NCI-H187 (cell line): ENCODE data around the gene UGT1A7.

Experiments used
- DNase-seq, 2 experiments: peaks; one replicate each; lab custom pipeline; 2025; lab: John Stamatoyannopoulos, UW

Gene UGT1A7

DNA sequence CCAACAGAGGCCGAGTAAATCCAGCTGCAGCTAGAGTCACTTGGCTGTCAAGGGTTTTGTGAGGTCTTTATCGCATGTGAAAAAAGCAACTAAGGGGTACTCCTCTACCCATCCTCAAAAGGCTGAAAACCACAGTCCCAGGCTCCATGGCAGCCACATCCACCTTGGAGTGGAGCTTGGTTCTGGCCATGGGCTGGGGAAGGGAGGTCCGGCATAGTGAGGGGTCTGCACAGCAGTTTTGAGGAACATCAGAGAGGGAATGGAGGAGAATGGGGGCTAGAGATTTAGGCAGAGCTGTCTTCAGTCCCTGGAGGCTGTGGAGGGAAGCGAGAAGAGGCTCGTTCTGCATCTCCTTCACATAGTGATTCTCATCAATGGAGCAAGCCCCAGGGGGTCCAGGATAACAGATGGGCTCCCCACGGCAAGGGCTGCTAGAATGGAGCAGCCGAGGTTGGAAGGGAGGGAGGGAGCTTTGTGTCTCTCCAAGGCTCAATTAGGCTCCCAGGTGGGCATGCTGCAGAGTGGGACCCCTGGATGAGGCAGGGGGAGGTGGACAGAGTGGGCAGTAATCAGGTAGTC lies 117.5 kb downstream of the UGT1A7 start:
- DNase-seq = no peak

DNA sequence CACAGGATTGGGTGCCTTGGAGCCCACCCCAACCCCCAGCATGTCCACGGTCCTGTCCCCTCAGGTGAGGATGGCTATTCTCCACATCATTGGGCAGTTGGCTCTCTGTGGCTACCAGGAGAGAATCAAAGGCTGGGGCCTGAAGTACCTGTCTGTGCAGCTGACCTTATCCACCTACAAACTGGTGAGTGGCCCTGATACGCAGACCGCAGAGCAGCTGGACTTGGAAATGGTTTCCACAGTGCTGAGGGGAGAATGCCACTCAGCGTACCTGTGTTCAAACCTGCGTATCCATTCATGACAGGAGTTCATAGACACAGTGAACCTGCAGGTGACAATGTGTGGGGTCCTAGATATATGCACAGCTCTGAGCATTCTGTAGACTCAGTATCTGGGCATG lies 118.0 kb downstream of the UGT1A7 start:
- DNase-seq = no peak

DNA sequence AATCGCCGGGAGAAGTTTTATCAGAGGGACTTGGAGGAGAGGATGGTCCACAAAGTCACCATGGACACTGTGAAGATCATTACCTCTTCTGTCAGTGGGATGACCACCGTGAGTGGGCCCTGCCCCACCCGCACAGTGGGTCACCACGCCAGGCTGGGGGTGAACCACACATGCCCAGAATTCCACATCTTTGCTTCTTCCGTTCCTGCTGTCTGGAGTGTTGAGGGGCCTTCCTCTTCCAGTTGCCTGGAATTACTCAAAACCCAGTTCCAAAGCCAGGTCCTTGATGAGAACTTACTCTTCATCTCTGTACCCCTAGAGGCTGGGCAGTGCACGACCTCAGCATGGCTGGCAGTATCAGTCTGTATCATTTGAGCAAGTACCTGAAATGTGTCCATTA lies 118.5 kb downstream of the UGT1A7 start:
- DNase-seq = no peak

DNA sequence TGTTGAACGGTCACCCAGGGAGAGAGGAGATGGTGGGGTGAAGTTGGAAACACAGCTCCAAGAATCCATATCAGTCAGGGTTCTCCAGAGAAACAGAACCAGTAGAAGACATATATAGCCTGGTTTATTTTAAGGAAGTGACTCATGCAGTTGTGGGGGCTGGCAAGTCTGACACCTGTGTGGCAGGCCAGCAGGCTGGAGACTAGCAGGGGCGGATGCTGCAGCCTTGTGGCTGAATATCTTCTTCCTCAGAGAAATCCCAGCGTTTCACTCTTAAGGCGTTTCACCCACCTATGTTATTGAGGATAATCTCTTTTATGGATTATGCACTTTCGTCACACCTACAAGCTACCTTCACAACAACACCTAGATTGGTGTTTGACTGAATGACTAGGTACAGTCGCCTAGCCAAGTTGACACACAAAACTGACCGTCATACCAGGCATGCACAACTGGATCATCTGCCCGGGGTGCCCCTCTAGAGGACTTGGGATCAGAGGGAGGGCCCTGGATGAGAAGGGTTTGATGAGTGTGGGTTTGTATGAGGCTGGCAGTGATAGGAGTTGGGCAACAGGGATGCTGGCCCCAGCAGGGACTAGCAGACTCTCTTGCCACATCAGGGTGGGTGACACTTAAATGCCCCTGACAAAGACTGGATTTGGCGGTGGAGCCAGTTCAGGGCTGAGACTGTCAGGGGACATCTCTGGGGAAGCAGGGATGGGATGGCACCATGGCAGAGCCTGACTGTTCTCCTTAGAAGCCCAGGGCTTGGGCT lies 119.8 kb downstream of the UGT1A7 start:
- no peak for DNase-seq

DNA sequence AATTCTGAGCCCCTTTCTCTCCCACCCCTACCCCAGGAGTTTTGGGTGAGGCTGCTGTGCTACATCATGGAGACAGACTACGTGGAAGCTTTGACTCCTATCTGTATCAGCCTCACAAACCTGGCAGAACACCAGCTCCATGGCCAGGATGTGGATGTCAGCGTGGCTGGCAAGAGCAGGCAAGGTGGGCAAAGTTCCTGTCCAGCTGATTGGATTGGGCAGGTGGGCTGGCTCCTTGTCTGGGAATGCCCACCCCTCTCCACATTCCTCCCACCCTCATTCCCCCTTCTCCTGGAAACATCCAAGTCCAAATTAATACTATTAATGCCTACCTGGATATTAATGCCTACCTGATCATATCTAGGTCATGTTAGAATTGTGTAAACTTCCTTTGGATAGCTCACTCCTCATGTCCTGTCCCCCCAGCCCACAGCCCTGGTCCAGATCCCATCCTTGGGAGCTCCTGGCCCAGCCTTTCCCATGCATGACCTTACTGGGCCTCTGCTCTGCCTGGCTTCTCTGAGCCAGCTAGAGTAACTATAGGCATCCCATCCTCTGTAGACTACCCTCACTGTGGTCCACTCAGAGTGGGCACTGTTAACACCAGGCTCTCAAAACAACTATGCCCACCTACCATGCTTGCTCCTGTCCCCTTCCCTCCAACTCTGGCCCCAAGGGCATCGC lies 120.6 kb downstream of the UGT1A7 start:
- DNase-seq = no peak

DNA sequence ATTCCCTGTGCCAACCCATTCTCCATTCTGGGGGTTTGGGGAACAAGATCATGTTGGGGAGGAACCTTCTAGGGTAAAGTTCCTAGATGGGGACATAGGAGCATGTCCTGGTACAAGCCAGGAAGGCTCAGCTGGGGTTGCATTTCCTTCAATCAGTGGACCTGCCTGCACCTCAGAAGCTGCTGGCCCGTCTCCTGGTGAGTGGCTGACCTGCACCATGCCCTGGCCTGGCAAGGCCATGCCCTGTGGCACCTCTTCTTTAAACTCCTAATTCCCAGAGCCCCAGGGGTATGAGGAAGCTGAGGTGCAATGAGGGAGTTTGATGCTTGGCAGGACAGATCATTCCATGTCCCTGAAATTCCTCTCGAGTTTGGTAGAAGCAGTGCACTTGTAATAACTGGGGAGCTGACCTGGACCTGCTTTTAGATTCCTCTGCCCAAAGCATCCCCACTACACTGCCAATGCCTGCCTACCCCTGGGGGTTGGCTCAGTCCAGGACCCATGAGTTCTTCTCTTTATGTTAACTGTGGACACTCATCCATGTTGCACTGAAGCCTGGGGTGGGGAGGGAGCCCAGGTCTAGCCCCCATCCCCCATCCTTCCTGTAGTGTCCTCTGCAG lies 121.7 kb downstream of the UGT1A7 start:
- DNase-seq = no peak

DNA sequence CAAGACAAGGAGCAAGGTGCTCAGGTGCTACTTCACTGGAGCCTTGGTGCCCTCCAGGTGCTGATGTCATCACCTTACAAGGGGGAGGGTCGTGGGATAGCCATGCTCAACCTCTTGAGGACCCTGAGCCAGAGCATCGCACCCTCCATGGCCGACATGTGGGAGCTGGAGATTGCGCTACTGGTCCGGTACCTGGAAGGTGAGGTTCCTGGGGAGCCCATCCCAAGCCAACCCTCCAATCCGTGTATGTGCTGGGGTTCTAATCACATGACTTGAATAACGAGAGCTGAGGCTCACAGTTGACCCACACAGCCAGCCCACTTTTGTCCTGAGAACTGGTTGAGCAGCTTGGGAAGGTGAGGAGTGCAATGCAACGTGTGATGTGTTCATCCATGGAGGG lies 122.3 kb downstream of the UGT1A7 start:
- DNase-seq = no peak

DNA sequence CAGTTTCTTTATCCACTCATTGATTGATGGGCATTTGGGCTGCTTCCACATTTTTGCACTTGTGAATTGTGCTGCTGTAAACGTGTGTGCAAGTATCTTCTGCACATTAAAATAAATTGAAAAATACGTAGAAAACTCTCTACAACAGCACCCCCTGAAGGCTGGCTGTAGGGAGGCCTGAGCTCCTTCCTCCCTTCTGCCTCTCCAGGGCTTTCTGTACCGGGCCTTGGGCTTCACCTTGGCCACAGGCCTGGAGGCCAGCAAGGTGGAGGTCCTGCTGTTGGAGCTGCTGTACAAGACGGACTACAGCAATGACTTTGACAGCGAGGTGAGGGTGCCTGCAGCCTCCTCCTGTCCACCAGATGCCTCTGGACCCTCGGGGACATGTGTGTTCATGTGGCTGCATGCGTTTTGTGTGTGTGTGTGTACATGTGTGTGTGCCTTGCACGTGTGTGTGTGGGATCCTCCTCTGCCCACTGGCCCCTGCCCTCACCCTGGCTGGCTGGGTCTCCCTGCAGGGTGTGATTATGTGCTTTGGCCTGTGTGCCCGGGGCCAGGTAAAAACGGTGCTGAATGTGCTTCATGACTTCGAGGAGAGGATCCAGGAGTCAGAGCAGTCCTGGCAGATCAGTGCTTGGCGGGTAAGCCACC lies 125.6 kb downstream of the UGT1A7 start:
- DNase-seq = no peak

DNA sequence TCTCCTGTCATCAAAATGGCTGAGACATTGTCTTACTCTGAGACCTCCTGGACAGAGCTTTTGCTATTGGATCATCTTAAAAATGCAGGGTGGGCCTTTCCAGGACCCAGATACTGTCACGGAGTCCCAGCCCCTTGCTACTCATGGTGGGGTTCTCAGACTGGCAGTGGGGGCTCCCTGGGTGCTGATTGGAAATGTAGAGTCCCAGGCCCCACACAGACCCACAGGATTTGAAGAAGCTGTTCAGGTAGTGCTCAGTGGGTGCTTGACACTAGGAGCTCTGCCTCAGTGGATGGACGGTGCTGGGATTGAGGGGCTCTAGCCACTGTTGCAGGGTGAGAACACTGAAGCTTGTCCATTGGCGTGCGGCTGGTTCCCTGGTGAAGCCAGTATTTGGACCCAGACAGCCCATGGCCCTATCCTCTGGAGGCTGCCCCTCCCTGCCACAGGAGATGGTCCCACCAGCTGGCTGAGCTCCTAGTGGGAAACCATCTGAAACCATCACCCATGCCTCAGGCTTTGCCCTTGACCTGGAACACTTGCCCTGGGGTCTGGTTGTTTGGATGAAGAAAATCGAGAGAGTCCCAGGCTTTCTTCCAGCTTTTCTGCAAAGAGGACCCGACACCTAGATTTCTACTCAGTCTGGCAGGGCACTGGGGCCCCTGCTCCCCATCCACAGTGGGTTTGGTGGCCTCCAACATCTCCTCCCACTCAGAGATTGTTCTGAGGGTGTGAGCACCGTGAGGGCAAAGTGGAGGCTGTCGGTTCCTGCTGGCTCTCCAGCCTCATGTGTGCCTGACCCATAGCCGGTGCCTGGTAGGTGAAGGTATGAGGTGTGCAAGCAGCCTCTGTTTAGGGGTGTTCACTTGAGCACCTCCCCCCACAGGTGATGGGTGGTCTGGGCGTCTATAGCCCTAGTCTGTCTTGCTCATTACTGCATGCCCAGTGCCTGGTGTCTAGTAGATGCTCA lies 126.5 kb downstream of the UGT1A7 start:
- DNase-seq = no peak

DNA sequence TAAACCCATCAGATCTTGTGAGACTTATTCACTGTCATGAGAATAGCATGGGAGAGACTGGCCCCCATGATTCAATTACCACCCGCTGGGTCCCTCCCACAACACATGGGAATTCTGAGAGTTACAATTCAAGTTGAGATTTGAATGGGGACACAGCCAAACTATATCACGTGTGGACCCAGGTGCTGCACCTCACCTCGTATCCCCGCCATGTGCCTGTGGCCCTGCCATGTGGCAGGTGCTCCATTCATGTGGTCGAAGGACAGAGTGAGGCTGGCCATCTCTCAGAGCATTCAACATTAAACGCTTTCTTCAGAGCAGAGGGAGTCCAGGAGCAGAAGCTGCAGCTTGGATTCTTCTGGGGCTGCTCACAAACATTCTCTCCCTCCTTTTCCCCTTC lies 128.7 kb downstream of the UGT1A7 start:
- no peak for DNase-seq

DNA sequence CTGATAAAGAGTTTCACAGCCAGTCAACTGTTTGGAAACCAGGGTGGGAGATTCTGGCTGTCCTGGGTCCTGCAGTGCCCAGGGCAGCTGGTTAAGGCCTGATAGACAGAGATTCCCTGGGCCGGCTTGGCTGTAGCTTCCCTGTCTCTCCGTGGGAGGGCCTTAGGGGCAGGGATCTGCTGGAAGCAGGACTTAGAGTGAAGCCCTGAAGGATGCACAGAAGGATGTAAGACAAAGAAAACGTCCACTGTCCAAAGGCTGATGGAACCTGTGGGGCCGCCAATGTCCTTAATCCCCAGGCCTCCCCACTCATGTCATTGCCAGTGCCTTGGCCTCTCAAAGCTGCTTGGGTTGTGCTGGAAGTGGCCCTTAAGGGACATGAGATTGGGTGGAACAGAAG lies 129.4 kb downstream of the UGT1A7 start:
- no peak for DNase-seq

DNA sequence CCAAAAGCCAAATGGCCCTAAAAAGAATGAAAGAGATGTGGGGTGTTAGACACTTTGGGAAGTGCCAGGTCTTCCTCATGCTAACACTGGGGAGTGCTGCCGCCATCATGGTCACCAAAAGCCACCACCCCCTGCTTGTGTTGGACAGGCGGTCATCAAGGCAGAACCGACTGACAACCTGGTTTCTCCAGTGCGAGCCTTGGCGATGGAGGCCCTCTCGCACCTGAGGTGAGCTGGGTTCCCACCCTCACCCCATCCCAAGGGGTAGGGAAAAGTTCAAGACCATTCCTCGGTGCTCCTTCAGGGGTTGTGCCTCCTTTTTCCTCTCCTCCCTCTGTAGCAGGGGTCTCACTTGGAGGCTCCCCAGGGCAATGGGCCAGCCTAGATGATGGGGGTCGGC lies 130.0 kb downstream of the UGT1A7 start:
- DNase-seq = no peak

DNA sequence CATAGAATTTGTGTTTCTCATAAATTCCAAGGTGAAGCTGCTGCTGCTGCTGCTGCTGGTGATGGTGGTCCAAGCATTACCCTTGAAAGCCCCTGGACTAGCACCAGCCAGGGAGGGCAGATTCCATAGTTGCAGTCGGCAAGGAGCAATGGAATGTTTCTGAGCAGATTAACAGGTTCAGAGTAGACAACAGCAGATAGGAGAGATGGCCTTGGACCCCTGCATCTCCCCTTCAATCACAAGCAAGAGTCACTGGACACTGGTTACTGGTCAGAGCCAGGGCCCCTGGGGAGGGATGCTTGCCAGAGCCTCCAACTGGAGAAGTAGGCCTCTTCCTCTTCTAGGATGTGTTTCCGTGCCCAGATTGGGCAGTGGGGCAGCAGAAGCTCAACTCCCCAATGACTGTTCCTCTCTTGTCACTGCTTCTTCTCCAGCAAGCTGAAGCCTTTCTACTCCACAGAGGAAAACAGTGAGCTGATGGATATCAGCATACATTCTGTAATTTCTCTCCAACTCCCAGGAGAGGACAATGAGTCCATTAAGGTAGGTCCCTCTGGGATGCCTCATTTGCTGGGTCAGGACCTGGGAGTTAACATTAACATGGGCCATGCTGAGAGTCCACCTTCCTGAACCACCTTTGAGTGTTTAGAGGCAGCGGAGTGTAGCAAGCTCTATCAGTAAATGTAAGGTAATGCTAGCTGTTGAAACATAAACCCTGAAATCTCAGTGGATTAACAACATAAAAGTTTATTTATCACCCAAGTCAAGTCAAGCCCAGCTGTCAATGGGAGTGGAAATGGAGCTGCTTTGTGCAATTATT lies 131.7 kb downstream of the UGT1A7 start:
- DNase-seq = no peak

DNA sequence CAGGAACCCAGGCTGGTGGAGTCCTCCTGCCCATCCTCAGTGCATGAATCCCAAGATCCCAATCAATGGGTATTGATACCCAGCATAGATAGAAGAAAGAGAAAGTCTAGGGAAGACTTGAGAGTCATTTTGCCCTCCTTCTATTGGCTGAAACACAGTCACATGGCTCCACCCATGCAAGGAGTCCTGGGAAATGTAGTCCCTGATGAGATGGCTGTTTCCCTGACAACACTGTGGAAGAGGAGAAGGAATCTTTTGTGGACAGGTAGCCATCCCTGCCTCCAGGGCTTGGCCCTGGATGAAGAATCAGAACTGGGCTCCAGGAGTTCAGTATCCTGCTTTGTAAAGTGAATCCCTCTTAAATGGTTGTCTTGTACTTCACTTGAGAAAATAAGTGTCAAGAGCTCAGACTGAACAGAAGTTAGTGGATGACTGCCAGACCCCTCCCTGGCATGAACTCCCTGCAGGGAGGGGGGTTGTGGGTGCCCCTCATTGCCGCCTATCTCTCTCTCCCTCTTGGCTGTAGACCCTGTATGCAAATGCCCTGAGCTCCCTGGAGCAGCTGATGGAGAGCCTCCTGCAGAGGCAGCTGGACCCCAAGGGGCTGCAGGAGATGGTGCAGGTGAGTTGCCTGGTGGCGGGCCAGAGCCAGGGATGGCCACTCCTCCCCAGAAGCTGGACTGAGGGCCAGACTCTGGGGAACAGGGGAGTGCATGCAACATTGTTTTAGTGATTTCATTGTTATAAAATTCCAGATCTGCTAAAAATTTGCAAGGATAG lies 132.5 kb downstream of the UGT1A7 start:
- no peak for DNase-seq

DNA sequence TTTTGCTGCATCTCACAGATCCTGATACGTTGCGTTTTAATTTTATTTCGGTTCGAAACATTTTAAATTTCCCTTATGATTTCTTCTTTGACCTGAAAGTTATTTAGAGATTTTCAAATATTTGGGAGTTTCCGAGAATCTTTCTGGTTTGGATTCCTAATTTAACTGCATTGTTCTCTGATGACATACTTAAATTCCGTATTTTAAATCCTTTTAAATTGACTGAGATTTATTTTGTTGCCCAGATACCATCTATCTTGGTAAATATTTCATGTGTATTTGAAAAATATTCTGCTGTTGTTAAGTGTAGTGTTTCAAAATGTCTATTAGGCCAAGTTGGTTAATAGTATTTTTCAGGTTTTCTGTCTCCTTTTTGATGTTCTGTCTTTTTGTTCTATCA lies 134.2 kb downstream of the UGT1A7 start:
- no peak for DNase-seq

DNA sequence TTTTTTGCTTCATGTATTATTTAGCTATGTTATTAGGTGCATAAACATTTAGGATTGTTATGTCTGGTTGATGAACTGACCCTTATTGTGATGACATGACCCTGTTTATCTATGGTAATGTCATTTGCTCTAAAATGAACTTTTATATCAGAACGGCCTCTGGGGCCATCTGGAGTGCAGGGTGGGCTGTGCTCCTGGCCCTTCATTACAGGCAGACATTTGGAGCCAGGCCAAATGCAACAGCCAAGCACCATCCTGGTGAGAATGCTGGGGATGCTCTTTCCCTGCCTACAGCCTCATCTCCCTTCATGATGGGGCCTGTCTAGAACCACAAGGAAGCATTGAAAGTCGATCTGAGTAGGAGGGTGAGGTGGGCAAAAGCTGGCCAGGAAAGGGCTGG lies 134.6 kb downstream of the UGT1A7 start:
- DNase-seq = no peak

DNA sequence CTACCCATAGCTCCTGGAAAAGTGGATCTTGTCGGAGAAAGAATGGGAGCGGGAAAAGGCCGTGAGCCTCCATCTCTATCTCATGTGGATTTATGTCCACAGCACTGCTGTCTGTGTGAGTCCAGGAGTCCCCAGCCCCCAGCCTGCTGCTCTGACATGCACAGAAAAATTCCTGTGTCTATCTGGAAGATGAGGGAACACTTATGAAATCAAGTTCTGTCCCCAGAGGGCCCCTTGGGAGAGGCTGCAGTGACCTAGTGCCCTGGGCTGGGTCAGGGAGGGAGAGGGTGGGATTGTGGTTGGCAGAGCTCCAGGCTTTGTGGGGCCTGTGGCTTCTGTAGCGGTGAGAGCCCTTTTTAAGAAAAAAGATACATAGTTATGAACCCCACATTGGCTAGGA lies 135.1 kb downstream of the UGT1A7 start:
- DNase-seq = no peak

DNA sequence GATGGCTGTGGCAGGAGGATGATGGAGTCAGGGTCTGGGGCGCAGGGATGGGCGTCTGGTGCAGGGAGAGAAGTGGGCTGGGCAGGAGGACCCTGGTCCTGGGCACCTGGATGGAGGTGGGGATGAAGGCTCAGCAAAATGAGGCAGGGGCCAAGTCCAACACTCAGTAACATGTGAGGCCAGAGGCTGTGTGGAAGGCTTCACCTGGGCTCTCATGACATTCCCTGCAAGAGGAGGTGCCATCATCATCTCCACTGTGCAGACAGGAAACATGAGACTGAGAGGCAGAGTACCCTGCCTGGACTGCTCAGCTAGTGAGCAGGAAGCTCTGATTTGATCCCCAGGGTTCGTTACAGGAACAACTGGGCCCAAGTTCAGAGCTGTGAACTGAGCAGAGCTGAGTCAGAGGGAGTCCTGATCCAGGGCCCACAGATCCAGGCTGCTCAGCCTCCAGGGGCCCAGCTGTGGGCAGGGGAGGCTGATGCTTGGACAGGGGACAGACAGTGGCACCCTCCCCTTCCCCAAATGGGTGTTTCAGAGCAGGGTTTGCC lies 135.7 kb downstream of the UGT1A7 start:
- no peak for DNase-seq

DNA sequence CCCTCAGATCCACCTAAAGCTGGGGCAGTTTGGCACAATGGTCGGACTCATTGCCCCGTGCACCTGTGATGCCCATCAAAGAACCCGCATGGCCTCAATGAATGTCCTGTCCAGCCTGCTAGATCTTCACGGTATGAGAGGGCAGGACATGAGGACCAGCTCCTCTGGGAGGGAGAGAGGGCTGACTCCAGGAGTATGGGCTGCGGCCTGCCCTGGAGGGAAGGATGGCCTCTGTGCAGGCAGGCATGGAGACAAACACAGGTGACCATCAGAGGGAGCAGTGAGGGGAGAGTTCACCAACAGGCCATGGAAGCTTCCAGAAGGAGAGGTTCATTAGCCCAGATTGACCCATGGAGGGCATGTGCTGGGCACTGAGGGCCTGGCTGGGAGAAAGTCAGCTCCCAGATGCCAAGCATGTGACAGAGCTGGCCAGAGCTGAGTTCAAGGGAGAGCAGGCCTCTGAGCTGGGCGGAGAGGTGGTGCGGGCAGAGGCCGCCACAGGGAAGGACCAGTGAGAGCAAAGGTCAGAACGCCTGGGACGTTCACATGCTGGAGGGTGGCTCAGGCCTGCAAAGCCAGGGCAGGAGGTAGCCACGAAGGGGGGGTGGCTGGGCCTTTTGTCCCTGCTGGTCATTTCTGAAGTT lies 136.4 kb downstream of the UGT1A7 start:
- DNase-seq = no peak
